Spleen (tissue), 11 donors: ENCODE results near the gene OR5H1. TPM values are rescaled to one million over a fixed set of nuclear protein-coding genes. Genes with fewer than 3 reads are reported as not detected.
"Not testable (repeated sequence)": the region's sequence is repeated elsewhere in the genome, so short reads cannot be mapped to it uniquely, and the experiment has no call there.

Experiments
- DNase-seq: peaks from one replicate; pipeline ENCODE4 v3.0.0-alpha.2; 2020
- H3K27ac ChIP-seq, 8 donors: fragments of 200-600 bp; sonication (generic) in 7 of 8; 1 replicate in 4 of 8; 2 replicates in 4 of 8; pipeline versions ENCODE4 v1.5.0 to v1.8.0; 2016 to 2021; ENCODE audit warnings: inconsistent platforms in 4 of 8, mild to moderate bottlenecking in 4 of 8, moderate library complexity in 1 of 8
- H3K27me3 ChIP-seq, 7 donors: fragments of 200-600 bp; sonication (generic) in 6 of 7; replicated peaks in 1 of 7; 1 replicate in 4 of 7; 2 replicates in 3 of 7; pipeline versions ENCODE4 v1.5.0 to v1.8.0; 2016 to 2021; ENCODE audit warnings: inconsistent platforms in 3 of 7, mild to moderate bottlenecking in 1 of 7
- H3K36me3 ChIP-seq, 6 donors: fragments of 200-600 bp; sonication (generic) in 5 of 6; 1 replicate in 4 of 6; 2 replicates in 2 of 6; pipeline versions ENCODE4 v1.5.0 to v1.8.0; 2016 to 2021; ENCODE audit warnings: inconsistent platforms in 2 of 6
- H3K4me1 ChIP-seq, 6 donors: fragments of 200-600 bp; sonication (generic) in 5 of 6; 1 replicate in 3 of 6; 2 replicates in 3 of 6; pipeline versions ENCODE4 v1.5.0 to v1.8.0; 2016 to 2021; ENCODE audit warnings: inconsistent platforms in 3 of 6
- H3K4me3 ChIP-seq, 8 donors: fragments of 200-600 bp; sonication (generic) in 7 of 8; 1 replicate in 4 of 8; 2 replicates in 4 of 8; pipeline versions ENCODE4 v1.5.0 to v1.8.0; 2016 to 2021; ENCODE audit warnings: inconsistent platforms in 4 of 8, mild to moderate bottlenecking in 4 of 8, moderate library complexity in 2 of 8
- H3K9me3 ChIP-seq, 8 donors: fragments of 200-600 bp; sonication (generic) in 7 of 8; 1 replicate in 4 of 8; 2 replicates in 4 of 8; pipeline versions ENCODE4 v1.5.0 to v1.8.0; 2016 to 2021; ENCODE audit warnings: inconsistent platforms in 4 of 8
- CTCF ChIP-seq, 11 experiments: fragments of 200-600 bp in 7 of 11; fragments of 450-650 bp in 4 of 11; sonication (generic) in 4 of 11; IDR thresholded peaks in 8 of 11; conservative IDR thresholded peaks in 3 of 11; 1 replicate in 7 of 11; 2 replicates in 4 of 11; pipeline versions ENCODE4 v1.4.0 to v1.8.0; 2016 to 2021; ENCODE audit warnings: antibody characterized with exemption in 11 of 11, inconsistent platforms in 4 of 11, mild to moderate bottlenecking in 1 of 11
- POLR2A ChIP-seq, 3 donors: fragments of 450-650 bp; IDR thresholded peaks; one replicate each; pipeline ENCODE4 v1.5.1; 2017; ENCODE audit warnings: antibody characterized with exemption in 3 of 3, mild to moderate bottlenecking in 1 of 3
- POLR2AphosphoS5 ChIP-seq, 3 donors: sonication (generic); formaldehyde crosslinking; IDR thresholded peaks; one replicate each; pipeline ENCODE4 v1.5.1; 2017; ENCODE audit warnings: antibody characterized with exemption in 3 of 3
- WGBS, 5 donors: extraction: QIAGEN DNeasy Blood & Tissue Kit in 3 of 5; methylation state at CpG; one replicate each; pipeline versions ENCODE4 v1.1.5 to v1.1.7; 2013 to 2018; 5-methylcytosine and 5-hydroxymethylcytosine counted together
- intact Hi-C: fragments of 100-400 bp; cut with DNase I; formaldehyde crosslinking; loops from one replicate; pipeline ENCODE4 v1.15.0; 2023; ENCODE audit warnings: low total_unique reads
- polyA plus RNA-seq, 3 donors: library from polyadenylated mRNA; stranded (reverse); fragments of 200-250 nt; gene quantifications; one replicate each; pipeline ENCODE4 v1.2.1, GENCODE V29; 2013
- total RNA-seq, 7 donors: library from RNA; depleted of rRNA in 3 of 7; stranded (reverse); fragments of >200 nt in 3 of 7; fragmentation: NEBNext Ultra II Directional in 4 of 7; extraction: Animal tissue kit (Norgen Biotek cat#: 25700) in 4 of 7; gene quantifications; one replicate each; pipeline versions ENCODE4 v1.1.0 to v1.2.1, GENCODE V29; 2016 to 2021
- donor health status: healthy with polysubstance abuse.
- donor health status: DM: no; HTN: no; CAD: no; lungs with moderate emphysema.
- donor health status: DM: no; HTN: no; CAD: no.
- donor health status: Bipolar disorder and iron deficiency.
- donor health status: healthy.
- donor health status: DM: no; HTN: no; CAD: no.
- donor health status: DM: yes; HTN: yes; CAD: no.

The OR5H1 gene
- total and polyA plus RNA-seq, 10 donors: not detected

- no peaks in the 10 kb centered on the region for H3K36me3 ChIP-seq
- no peaks in the 10 kb centered on the region for H3K9me3 ChIP-seq
- no peak for TF ChIP-seq POLR2AphosphoS5 (IDR thresholded peaks at IDR 0.05)
- no peak for TF ChIP-seq CTCF (IDR thresholded peaks at IDR 0.05 in 8 of 11, conservative IDR thresholded peaks at IDR 0.05 in 3 of 11)
- TF ChIP-seq POLR2A (IDR thresholded peaks at IDR 0.05): no peak
- H3K4me3 ChIP-seq: no peak within 1 kb of the TSS
- intact Hi-C loops: no loop called here
- no peak for DNase-seq
- H3K27me3 ChIP-seq: no peaks in the 10 kb centered on the region
- no peak within 1 kb of the TSS for H3K27ac ChIP-seq
- WGBS, 5 donors: 62 to 89% (median 75%) methylated on average over 1 of the region's 1 CpG
- no peaks in the 10 kb centered on the region for H3K4me1 ChIP-seq
Observed at GRCh38 chr3:98147179-98147578, 16.7 kb downstream of the OR5H1 start, which contains the start of gene OR5H14. Gene OR5H14 (plus strand): TSS chr3:98147479. CDS start chr3:98149386, 1,907 bp downstream.

- WGBS, 5 donors: 56 to 69% (median 59%) methylated on average over 3 of the region's 3 CpGs
- intact Hi-C loops: no loop called here
- TF ChIP-seq POLR2A (IDR thresholded peaks at IDR 0.05): no peak
- no peak for TF ChIP-seq POLR2AphosphoS5 (IDR thresholded peaks at IDR 0.05)
- TF ChIP-seq CTCF (IDR thresholded peaks at IDR 0.05 in 8 of 11, conservative IDR thresholded peaks at IDR 0.05 in 3 of 11): no peak
Observed at GRCh38 chr3:98148751-98149150, 18.2 kb downstream of the OR5H1 start.

GRCh38 chr3:98149456-98149855 lies 18.9 kb downstream of the OR5H1 start:
- H3K27me3 ChIP-seq, H3K27ac ChIP-seq, H3K9me3 ChIP-seq, H3K4me1 ChIP-seq, DNase-seq, H3K36me3 ChIP-seq, intact Hi-C loops, H3K4me3 ChIP-seq: not testable (repeated sequence)
- WGBS, 5 donors: 80 to 91% (median 86%) methylated on average over 4 of the region's 4 CpGs

More at GRCh38 chr3:98148751-98149150, 18.2 kb downstream of the OR5H1 start:
- Histone ChIP-seq H3K27me3 (no peaks in the 10 kb centered on the region), H3K4me1 (no peaks in the 10 kb centered on the region), H3K27ac (no peak overlapping the region), H3K9me3 (no peaks in the 10 kb centered on the region), H3K36me3 (no peaks in the 10 kb centered on the region), H3K4me3 (no peak overlapping the region)
- DNase-seq: no peak

- intact Hi-C loops: no loop called here
- no peak for TF ChIP-seq POLR2A (IDR thresholded peaks at IDR 0.05)
- TF ChIP-seq CTCF (IDR thresholded peaks at IDR 0.05 in 8 of 11, conservative IDR thresholded peaks at IDR 0.05 in 3 of 11): no peak
- no peak for TF ChIP-seq POLR2AphosphoS5 (IDR thresholded peaks at IDR 0.05)
- WGBS, 5 donors: 67 to 82% (median 70%) methylated on average over 5 of the region's 5 CpGs
Observed at GRCh38 chr3:98151241-98151640, 20.7 kb downstream of the OR5H1 start.

GRCh38 chr3:98166396-98166795 lies 35.9 kb downstream of the OR5H1 start, which contains the start of gene OR5H15:
Gene OR5H15 (plus strand): TSS chr3:98166696. CDS start chr3:98168700, 2,004 bp downstream.
- 90 to 96% (median 92%) methylated on average over 3 of the region's 3 CpGs for WGBS, 5 donors
- Histone ChIP-seq H3K27ac (no peak within 1 kb of the TSS), H3K9me3 (no peaks in the 10 kb centered on the region), H3K4me3 (no peak within 1 kb of the TSS), H3K36me3 (no peaks in the 10 kb centered on the region), H3K4me1 (no peaks in the 10 kb centered on the region), H3K27me3 (no peaks in the 10 kb centered on the region)
- no peak for DNase-seq
- no peak for TF ChIP-seq POLR2A (IDR thresholded peaks at IDR 0.05)
- intact Hi-C loops: no loop called here

More at GRCh38 chr3:98151241-98151640, 20.7 kb downstream of the OR5H1 start:
- H3K27ac ChIP-seq: no peak overlapping the region
- DNase-seq: no peak
- no peaks in the 10 kb centered on the region for H3K9me3 ChIP-seq
- no peak overlapping the region for H3K4me3 ChIP-seq
- no peaks in the 10 kb centered on the region for H3K36me3 ChIP-seq
- H3K4me1 ChIP-seq: no peaks in the 10 kb centered on the region
- H3K27me3 ChIP-seq: no peaks in the 10 kb centered on the region
